ENCODE results near the gene NR1D2. TPM values are rescaled to one million over a fixed set of nuclear protein-coding genes. Genes with fewer than 3 reads are reported as not detected.
A peak's percentile ranks its signal among the peaks of the same experiment; 100 is the strongest.
"Not testable (repeated sequence)": the region's sequence is repeated elsewhere in the genome, so short reads cannot be mapped to it uniquely, and the experiment has no call there.

The NR1D2 gene
- 10.8 TPM for total RNA-seq

GRCh38 chr3:23944861-23945662 lies at the start of gene NR1D2:
Gene NR1D2 (plus strand): TSS chr3:23945286. CDS start chr3:23945579, 293 bp downstream.
- DNase-seq (ENCODE audit: low read depth in 2 of 3, low spot score in 2 of 3), result peak; percentile 65 to 83 (median 82)

GRCh38 chr3:23900744-23901143 lies 44.3 kb upstream of the NR1D2 start:
- DNase-seq (ENCODE audit: low read depth in 2 of 3, low spot score in 2 of 3), result no peak

GRCh38 chr3:23904545-23904944 lies 40.5 kb upstream of the NR1D2 start:
- DNase-seq (ENCODE audit: low read depth in 2 of 3, low spot score in 2 of 3), result no peak

GRCh38 chr3:23909341-23909740 lies 35.7 kb upstream of the NR1D2 start:
- no peak for DNase-seq (ENCODE audit: low read depth in 2 of 3, low spot score in 2 of 3)

- no peak for DNase-seq (ENCODE audit: low read depth in 2 of 3, low spot score in 2 of 3)
These were observed 33.7 kb upstream of the NR1D2 start for GRCh38 chr3:23911397-23911796.

GRCh38 chr3:23912335-23912734 lies 32.8 kb upstream of the NR1D2 start:
- DNase-seq (ENCODE audit: low read depth in 2 of 3, low spot score in 2 of 3), result not testable (repeated sequence)

- no peak for DNase-seq (ENCODE audit: low read depth in 2 of 3, low spot score in 2 of 3)
These were observed 31.9 kb upstream of the NR1D2 start for GRCh38 chr3:23913182-23913581.

GRCh38 chr3:23913873-23914743 lies 31.0 kb upstream of the NR1D2 start:
- DNase-seq (ENCODE audit: low read depth in 2 of 3, low spot score in 2 of 3), result no peak

GRCh38 chr3:23915537-23916108 lies 29.5 kb upstream of the NR1D2 start:
- peak in 1 of 3 donors; percentile 18 for DNase-seq (ENCODE audit: low read depth in 2 of 3, low spot score in 2 of 3)

- DNase-seq (ENCODE audit: low read depth in 2 of 3, low spot score in 2 of 3), result no peak
These were observed 28.8 kb upstream of the NR1D2 start for GRCh38 chr3:23916152-23916885.

- peak; percentile 87 to 99 (median 97) for DNase-seq (ENCODE audit: low read depth in 2 of 3, low spot score in 2 of 3)
These were observed 28.0 kb upstream of the NR1D2 start, which contains the start of the genes NKIRAS1 and RPL15 for GRCh38 chr3:23916886-23917678. Gene NKIRAS1 (minus strand): TSS chr3:23916990. CDS start chr3:23910904, 6,086 bp downstream. Gene RPL15 (plus strand): TSS chr3:23917132. CDS start chr3:23917860, 728 bp downstream.

GRCh38 chr3:23917679-23918303 lies 27.3 kb upstream of the NR1D2 start:
- DNase-seq (ENCODE audit: low read depth in 2 of 3, low spot score in 2 of 3), result peak in 2 of 3 donors; percentile 69 to 84

- DNase-seq (ENCODE audit: low read depth in 2 of 3, low spot score in 2 of 3), result not testable (repeated sequence)
These were observed 26.8 kb upstream of the NR1D2 start for GRCh38 chr3:23918331-23918730.

- DNase-seq (ENCODE audit: low read depth in 2 of 3, low spot score in 2 of 3), result no peak
These were observed 25.5 kb upstream of the NR1D2 start for GRCh38 chr3:23919628-23920027.

GRCh38 chr3:23920151-23920655 lies 24.9 kb upstream of the NR1D2 start:
- no peak for DNase-seq (ENCODE audit: low read depth in 2 of 3, low spot score in 2 of 3)

- no peak for DNase-seq (ENCODE audit: low read depth in 2 of 3, low spot score in 2 of 3)
These were observed 24.0 kb upstream of the NR1D2 start for GRCh38 chr3:23921052-23921511.

GRCh38 chr3:23923786-23924185 lies 21.3 kb upstream of the NR1D2 start:
- no peak for DNase-seq (ENCODE audit: low read depth in 2 of 3, low spot score in 2 of 3)

- no peak for DNase-seq (ENCODE audit: low read depth in 2 of 3, low spot score in 2 of 3)
These were observed 18.8 kb upstream of the NR1D2 start for GRCh38 chr3:23926246-23926645.

GRCh38 chr3:23926736-23927135 lies 18.4 kb upstream of the NR1D2 start:
- no peak for DNase-seq (ENCODE audit: low read depth in 2 of 3, low spot score in 2 of 3)
